Testis (tissue), 2 donors: ENCODE measurements around the gene TMEM236.

Experiments used
- CTCF ChIP-seq, 3 experiments: fragments of 450-650 bp in 2 of 3; fragments of 200-600 bp in 1 of 3; sonication (generic) in 1 of 3; IDR thresholded peaks; one replicate each; pipeline ENCODE4 v1.5.1; 2016 to 2019; ENCODE audit warnings: antibody characterized with exemption in 3 of 3, mild to moderate bottlenecking in 2 of 3, moderate library complexity in 1 of 3
- POLR2A ChIP-seq: fragments of 450-650 bp; IDR thresholded peaks from one replicate; pipeline ENCODE4 v1.6.1; 2017; ENCODE audit warnings: antibody characterized with exemption, mild to moderate bottlenecking, moderate library complexity

- TF ChIP-seq CTCF (IDR thresholded peaks at IDR 0.05), result no peak
- TF ChIP-seq POLR2A, result no peak
These were observed 2.1 kb upstream of the TMEM236 start for GRCh38 chr10:17749890-17750289.
